ENCODE results near the gene MED25.

DNA sequence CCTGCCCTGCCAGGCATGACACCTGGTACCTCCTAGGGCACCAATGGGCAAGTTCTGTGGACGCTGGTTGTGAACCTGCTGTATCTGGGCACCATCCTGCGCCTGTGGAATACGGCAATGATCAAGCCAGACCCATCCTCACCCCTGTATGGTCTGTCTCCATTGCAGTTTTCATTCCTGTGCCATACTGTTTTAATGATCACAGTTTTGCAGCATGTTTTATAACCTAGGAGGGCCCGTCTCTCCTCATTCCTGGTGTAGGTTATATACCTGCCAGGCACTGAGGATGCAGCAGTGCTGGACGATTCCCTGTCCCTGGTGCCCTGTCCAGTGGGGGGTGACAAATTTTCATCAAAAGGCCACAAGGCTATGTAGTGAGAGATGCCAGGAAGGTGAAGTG is 65.0 kb downstream of the MED25 start:
- TF ChIP-seq, protein P1, sequence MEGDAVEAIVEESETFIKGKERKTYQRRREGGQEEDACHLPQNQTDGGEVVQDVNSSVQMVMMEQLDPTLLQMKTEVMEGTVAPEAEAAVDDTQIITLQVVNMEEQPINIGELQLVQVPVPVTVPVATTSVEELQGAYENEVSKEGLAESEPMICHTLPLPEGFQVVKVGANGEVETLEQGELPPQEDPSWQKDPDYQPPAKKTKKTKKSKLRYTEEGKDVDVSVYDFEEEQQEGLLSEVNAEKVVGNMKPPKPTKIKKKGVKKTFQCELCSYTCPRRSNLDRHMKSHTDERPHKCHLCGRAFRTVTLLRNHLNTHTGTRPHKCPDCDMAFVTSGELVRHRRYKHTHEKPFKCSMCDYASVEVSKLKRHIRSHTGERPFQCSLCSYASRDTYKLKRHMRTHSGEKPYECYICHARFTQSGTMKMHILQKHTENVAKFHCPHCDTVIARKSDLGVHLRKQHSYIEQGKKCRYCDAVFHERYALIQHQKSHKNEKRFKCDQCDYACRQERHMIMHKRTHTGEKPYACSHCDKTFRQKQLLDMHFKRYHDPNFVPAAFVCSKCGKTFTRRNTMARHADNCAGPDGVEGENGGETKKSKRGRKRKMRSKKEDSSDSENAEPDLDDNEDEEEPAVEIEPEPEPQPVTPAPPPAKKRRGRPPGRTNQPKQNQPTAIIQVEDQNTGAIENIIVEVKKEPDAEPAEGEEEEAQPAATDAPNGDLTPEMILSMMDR (IDR thresholded peaks at IDR 0.05), result no peak
- TF ChIP-seq, protein P2, sequence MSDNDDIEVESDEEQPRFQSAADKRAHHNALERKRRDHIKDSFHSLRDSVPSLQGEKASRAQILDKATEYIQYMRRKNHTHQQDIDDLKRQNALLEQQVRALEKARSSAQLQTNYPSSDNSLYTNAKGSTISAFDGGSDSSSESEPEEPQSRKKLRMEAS (IDR thresholded peaks at IDR 0.05; ENCODE audit: low read depth), result no peak
- TF ChIP-seq RFX5 (IDR thresholded peaks at IDR 0.05; ENCODE audit: low read length) (no peak), RCOR1 (IDR thresholded peaks at IDR 0.05; ENCODE audit: low read length) (no peak), RXRA (IDR thresholded peaks at IDR 0.05; ENCODE audit: borderline replicate concordance, low read depth) (no peak), MXI1 (IDR thresholded peaks at IDR 0.05; ENCODE audit: low read depth, low read length) (no peak)
- TF ChIP-seq, protein P3, sequence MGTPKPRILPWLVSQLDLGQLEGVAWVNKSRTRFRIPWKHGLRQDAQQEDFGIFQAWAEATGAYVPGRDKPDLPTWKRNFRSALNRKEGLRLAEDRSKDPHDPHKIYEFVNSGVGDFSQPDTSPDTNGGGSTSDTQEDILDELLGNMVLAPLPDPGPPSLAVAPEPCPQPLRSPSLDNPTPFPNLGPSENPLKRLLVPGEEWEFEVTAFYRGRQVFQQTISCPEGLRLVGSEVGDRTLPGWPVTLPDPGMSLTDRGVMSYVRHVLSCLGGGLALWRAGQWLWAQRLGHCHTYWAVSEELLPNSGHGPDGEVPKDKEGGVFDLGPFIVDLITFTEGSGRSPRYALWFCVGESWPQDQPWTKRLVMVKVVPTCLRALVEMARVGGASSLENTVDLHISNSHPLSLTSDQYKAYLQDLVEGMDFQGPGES (IDR thresholded peaks at IDR 0.05; ENCODE audit: low read depth, low read length), result no peak
- TF ChIP-seq, protein P4, sequence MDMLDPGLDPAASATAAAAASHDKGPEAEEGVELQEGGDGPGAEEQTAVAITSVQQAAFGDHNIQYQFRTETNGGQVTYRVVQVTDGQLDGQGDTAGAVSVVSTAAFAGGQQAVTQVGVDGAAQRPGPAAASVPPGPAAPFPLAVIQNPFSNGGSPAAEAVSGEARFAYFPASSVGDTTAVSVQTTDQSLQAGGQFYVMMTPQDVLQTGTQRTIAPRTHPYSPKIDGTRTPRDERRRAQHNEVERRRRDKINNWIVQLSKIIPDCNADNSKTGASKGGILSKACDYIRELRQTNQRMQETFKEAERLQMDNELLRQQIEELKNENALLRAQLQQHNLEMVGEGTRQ (IDR thresholded peaks at IDR 0.05; ENCODE audit: borderline replicate concordance, low read depth, low read length), result no peak
